K562 (cell line): Measurements from ENCODE around the gene HOXA5. TPM values are rescaled to one million over a fixed set of nuclear protein-coding genes. Genes with fewer than 3 reads are reported as not detected.

Experiments
- ATAC-seq: fragments of 200-7000 bp; cut with Tn5 transposase; 3 replicates; pipeline ENCODE4 v1.9.1; 2020; ENCODE audit warnings: moderate library complexity
- BruUV-seq: library from RNA; stranded (reverse); fragments of 400-500 nt; replicated peaks from 2 replicates; lab custom pipeline; 2021; lab: Mats Ljungman, UMichigan
- CTCF ChIA-PET: fragments of 300-600 bp; formaldehyde crosslinking; extraction: SDS; loops from one replicate; lab custom pipeline; 2021; ENCODE audit warnings: low intra/inter-chr PET ratio; lab: Yijun Ruan, JAX
- POLR2A ChIA-PET: fragments of 300-600, 350-650 bp; sonication (Branson Sonifier 250); formaldehyde crosslinking; extraction: SDS; loops from one replicate; lab custom pipeline; 2021; ENCODE audit warnings: antibody characterized with exemption, inconsistent platforms; lab: Yijun Ruan, JAX
- DNase-seq, 4 experiments: peaks; one replicate each; pipeline versions ENCODE4 v3.0.0 to v3.0.0-alpha.2; 2011 to 2018; ENCODE audit warnings: low spot score in 3 of 4, mixed read lengths in 3 of 4; ENCODE audit errors: extremely low read depth in 1 of 4
- FAIRE-seq: peaks from 2 replicates; lab custom pipeline; 2011; peaks lifted over from hg19 to GRCh38; lab: Jason Lieb, UNC
- H2AFZ ChIP-seq: 2 replicates; pipeline ENCODE4 v1.6.0; 2011; ENCODE audit warnings: low read depth, low read length, control low read depth, inconsistent platforms
- H3K27ac ChIP-seq: fragments of 200-600 bp; 3 replicates; pipeline ENCODE4 v1.8.0; 2011; ENCODE audit warnings: low read depth, mild to moderate bottlenecking, control low read depth, inconsistent platforms, low read length, moderate library complexity, mixed read lengths; ENCODE audit errors: extremely low read depth
- H3K27me3 ChIP-seq, 2 experiments: fragments of 300-600 bp in 1 of 2; 2 replicates in 1 of 2; 3 replicates in 1 of 2; pipeline versions ENCODE4 v1.6.0 to v1.8.0; 2011; ENCODE audit warnings: inconsistent platforms in 2 of 2, low read length in 2 of 2, mild to moderate bottlenecking in 1 of 2, mixed read lengths in 1 of 2, moderate library complexity in 1 of 2; ENCODE audit not compliant: control insufficient read depth in 2 of 2, insufficient read depth in 2 of 2
- H3K36me3 ChIP-seq: fragments of 300-600 bp; 3 replicates; pipeline ENCODE4 v1.8.0; 2011; ENCODE audit warnings: mild to moderate bottlenecking, low read length, inconsistent platforms; ENCODE audit not compliant: control insufficient read depth, insufficient read depth
- H3K4me1 ChIP-seq, 2 experiments: fragments of 200-600 bp in 1 of 2; replicated peaks in 1 of 2; 2 replicates in 1 of 2; 3 replicates in 1 of 2; pipeline versions ENCODE4 v1.5.1 to v1.8.0; 2011; ENCODE audit warnings: inconsistent platforms in 2 of 2, low read length in 2 of 2, mild to moderate bottlenecking in 1 of 2, mixed read lengths in 1 of 2, moderate library complexity in 1 of 2; ENCODE audit not compliant: control insufficient read depth in 2 of 2, insufficient read depth in 2 of 2
- H3K4me2 ChIP-seq: 2 replicates; pipeline ENCODE4 v1.6.1; 2011; ENCODE audit warnings: low read length, control low read depth, inconsistent platforms, mixed read lengths; ENCODE audit not compliant: insufficient read depth
- H3K4me3 ChIP-seq: fragments of 200-600 bp; sonication (generic), shearing (Covaris generic); 2 replicates; pipeline ENCODE4 v1.5.1; 2016; ENCODE audit warnings: control low read depth, inconsistent platforms
- H3K79me2 ChIP-seq: fragments of 200-600 bp; 3 replicates; pipeline ENCODE4 v1.8.0; 2011; ENCODE audit warnings: low read length, inconsistent platforms; ENCODE audit not compliant: control insufficient read depth, insufficient read depth
- H3K9ac ChIP-seq, 2 experiments: 2 replicates each; pipeline versions ENCODE4 v1.6.0 to v1.6.1; 2011; ENCODE audit warnings: low read depth in 2 of 2, low read length in 2 of 2, control low read depth in 1 of 2, inconsistent platforms in 1 of 2, mild to moderate bottlenecking in 1 of 2, mixed read lengths in 1 of 2; ENCODE audit not compliant: insufficient read depth in 1 of 2
- H3K9me1 ChIP-seq: one replicate; pipeline ENCODE4 v1.6.0; 2011; ENCODE audit warnings: inconsistent platforms, mild to moderate bottlenecking, low read length, moderate library complexity; ENCODE audit not compliant: control insufficient read depth, insufficient read depth
- H3K9me3 ChIP-seq: replicated peaks from 2 replicates; pipeline ENCODE4 v1.5.1; 2011; ENCODE audit warnings: low read depth, low read length, inconsistent platforms; ENCODE audit not compliant: control insufficient read depth, insufficient read depth
- H4K20me1 ChIP-seq: replicated peaks from 2 replicates; pipeline ENCODE4 v1.6.1; 2011; ENCODE audit warnings: low read length, inconsistent platforms, mixed read lengths; ENCODE audit not compliant: control insufficient read depth, insufficient read depth
- CBFA2T3 ChIP-seq: fragments of 450-650 bp; IDR thresholded peaks from 2 replicates; pipeline ENCODE4 v1.6.1; 2017
- CREB1 ChIP-seq, 2 experiments: sonication (generic) in 1 of 2; formaldehyde crosslinking in 1 of 2; IDR thresholded peaks; 2 replicates each; pipeline versions ENCODE4 v1.6.1 to v1.8.0; 2012 to 2022; ENCODE audit warnings: inconsistent platforms in 1 of 2, mild to moderate bottlenecking in 1 of 2, missing genetic modification reagents in 1 of 2, moderate library complexity in 1 of 2
- CREB3L1 ChIP-seq: fragments of 450-650 bp; IDR thresholded peaks from 2 replicates; pipeline ENCODE4 v1.6.1; 2014; ENCODE audit warnings: low read depth, mild to moderate bottlenecking, moderate library complexity, borderline replicate concordance
- EHMT2 ChIP-seq: fragments of 450-650 bp; IDR thresholded peaks from 2 replicates; pipeline ENCODE4 v1.6.1; 2018; ENCODE audit warnings: antibody characterized with exemption
- EP300 ChIP-seq: IDR thresholded peaks from 2 replicates; pipeline ENCODE4 v1.6.1; 2012; ENCODE audit warnings: low read length, improper control_type of control experiment
- FOXK2 ChIP-seq, 2 experiments: fragments of 450-650 bp; IDR thresholded peaks in 1 of 2; conservative IDR thresholded peaks in 1 of 2; 2 replicates each; pipeline ENCODE4 v1.6.1; 2016; ENCODE audit warnings: low read depth in 2 of 2, mild to moderate bottlenecking in 1 of 2
- HDGF ChIP-seq: fragments of 450-650 bp; IDR thresholded peaks from 2 replicates; pipeline ENCODE4 v1.6.1; 2016
- HOXB6 ChIP-seq: fragments of 250-450 bp; sonication (Bioruptor Pico); IDR thresholded peaks from 2 replicates; pipeline ENCODE4 v1.5.1; 2022; ENCODE audit warnings: mild to moderate bottlenecking, borderline replicate concordance
- MEF2D ChIP-seq: conservative IDR thresholded peaks from 2 replicates; pipeline ENCODE4 v1.6.1; 2016; ENCODE audit warnings: low read depth, missing genetic modification characterization, missing compliant biosample characterization
- SIX5 ChIP-seq, 2 experiments: IDR thresholded peaks; 2 replicates each; pipeline ENCODE4 v1.6.1; 2011; ENCODE audit warnings: low read length in 2 of 2, borderline replicate concordance in 1 of 2, low read depth in 1 of 2, mild to moderate bottlenecking in 1 of 2, moderate library complexity in 1 of 2; ENCODE audit not compliant: insufficient read depth in 1 of 2
- SP2 ChIP-seq: IDR thresholded peaks from 2 replicates; pipeline ENCODE4 v1.6.1; 2011; ENCODE audit warnings: mild to moderate bottlenecking, low read depth, low read length, moderate library complexity; ENCODE audit not compliant: poor library complexity, severe bottlenecking; ENCODE audit errors: extremely low read depth
- ZNF12 ChIP-seq: sonication (generic); formaldehyde crosslinking; IDR thresholded peaks from 2 replicates; pipeline ENCODE4 v1.4.0; 2020; ENCODE audit warnings: mild to moderate bottlenecking, missing genetic modification reagents
- ZNF436 ChIP-seq: fragments of 250-450, 450-650 bp; sonication (Bioruptor Pico); formaldehyde crosslinking; IDR thresholded peaks from 2 replicates; pipeline ENCODE4 v1.7.0; 2020; ENCODE audit warnings: mild to moderate bottlenecking
- WGBS: fragments of 100-300 bp; shearing (Covaris generic); methylation state at CpG from one replicate; pipeline ENCODE4 v1.1.6; 2016; ENCODE audit warnings: low coverage, mixed read lengths; ENCODE audit not compliant: insufficient coverage; ENCODE audit errors: missing lambda C conversion rate; 5-methylcytosine and 5-hydroxymethylcytosine counted together
- in situ Hi-C: fragments of 300-500 bp; cut with MboI; formaldehyde crosslinking; loops from 4 replicates; pipeline ENCODE4 v1.15.0; 2018; ENCODE audit warnings: inconsistent platforms, mixed read lengths
- intact Hi-C: fragments of 100-400 bp; cut with micrococcal nuclease; formaldehyde crosslinking; loops from 2 replicates; pipeline ENCODE4 v1.14.2; 2022
- polyA plus RNA-seq, 8 experiments: library from polyadenylated mRNA; depleted of rRNA in 4 of 8; stranded (reverse) in 5 of 8; unstranded in 3 of 8; fragments of >200 nt; fragmentation: Nextera tagmentation in 2 of 8; fragmentation: Illumina TruSeq in 1 of 8; extraction: Ambion mirVana in 2 of 8; extraction: Trizol in 1 of 8; gene quantifications; 2 replicates each; pipeline versions ENCODE4 v1.2.1 to v1.2.3, GENCODE V29; 2011 to 2014; ENCODE audit warnings: inconsistent platforms in 1 of 8, missing spikeins in 1 of 8
- total RNA-seq, 7 experiments: library from RNA; depleted of rRNA in 6 of 7; stranded (reverse); fragments of >200 nt in 6 of 7; fragmentation: Illumina TruSeq in 2 of 7; extraction: Trizol in 2 of 7; gene quantifications; 2 replicates each; pipeline versions ENCODE4 v1.2.1 to v1.2.3, GENCODE V29; 2011 to 2021; ENCODE audit warnings: low replicate concordance in 1 of 7
- TF ChIP-seq, protein P1 (sequence below): fragments of 250-450 bp; sonication (Bioruptor Pico); IDR thresholded peaks from 2 replicates; pipeline ENCODE4 v1.5.0; 2021

Gene HOXA5
- total and polyA plus RNA-seq, 9 of the 15 experiments (the other 6 are each of a cell fraction or from before 2014, with no cell fraction given), result 0.13 TPM; not detected in 8

- WGBS, result 0% methylated on average over 1 of the region's 1 CpG
- POLR2A ChIA-PET, result interaction anchor here (0.7 kb wide), 1 partner anchor 730 kb away, joined by 3 read pairs; no protein-coding TSS in a partner anchor
- no peak overlapping the region for H3K4me2 ChIP-seq
These were observed 24.0 kb downstream of the HOXA5 start for GRCh38 chr7:27119412-27119911.

GRCh38 chr7:27118580-27118979, 24.9 kb downstream of the HOXA5 start:
- intact Hi-C loops, result no loop called here
- FAIRE-seq, result no peak
- H3K79me2 ChIP-seq, result no peaks in the 10 kb centered on the region
- H2AFZ ChIP-seq, result no peak overlapping the region
- H3K4me1 ChIP-seq, result peaks cover 0 to 11% of the 10 kb centered on the region in 2 experiments; a peak in 2 of 5 replicates
- H3K9me1 ChIP-seq, result no peaks in the 10 kb centered on the region
- no peaks in the 10 kb centered on the region; the same call in 1 of the 2 replicates for H4K20me1 ChIP-seq
- H3K9me3 ChIP-seq, result no peaks in the 10 kb centered on the region
- no peak overlapping the region for H3K4me3 ChIP-seq
- no peak overlapping the region for H3K27ac ChIP-seq
- H3K9ac ChIP-seq, result no peak overlapping the region
- no TSS peak for BruUV-seq
- no peak for DNase-seq
- CTCF ChIA-PET, result no interaction called here
- H3K36me3 ChIP-seq, result no peaks in the 10 kb centered on the region
- peaks cover 46 to 71% of the 10 kb centered on the region in 2 experiments for H3K27me3 ChIP-seq
- H3K4me2 ChIP-seq, result no peak overlapping the region
- WGBS, result 10% methylated on average over 3 of the region's 3 CpGs
- no peak for ATAC-seq
- in situ Hi-C loops, result no loop called here
- POLR2A ChIA-PET, result no interaction called here
- no peak for TF ChIP-seq FOXK2 (conservative IDR thresholded peaks at IDR 0.05 in 1 of 2, IDR thresholded peaks at IDR 0.05 in 1 of 2; ENCODE audit: low read depth in 2 of 2)
- no peak for TF ChIP-seq CBFA2T3
- no peak for TF ChIP-seq ZNF436 (CRISPR knock-in tag)
- TF ChIP-seq CREB1 (IDR thresholded peaks at IDR 0.05), result no peak
- TF ChIP-seq CREB1 (CRISPR knock-in tag; IDR thresholded peaks at IDR 0.05), result no peak
- TF ChIP-seq EP300, result no peak
- no peak for TF ChIP-seq HOXB6
- no peak for TF ChIP-seq CREB3L1
- no peak for TF ChIP-seq HDGF
- TF ChIP-seq ZNF12 (CRISPR knock-in tag), result no peak
- no peak for TF ChIP-seq MEF2D
- no peak for TF ChIP-seq SIX5 (IDR thresholded peaks at IDR 0.05; ENCODE audit: borderline replicate concordance in 1 of 2, insufficient read depth in 1 of 2, low read depth in 1 of 2, low read length in 2 of 2)

More at GRCh38 chr7:27119412-27119911, 24.0 kb downstream of the HOXA5 start:
- Histone ChIP-seq H3K9me1 (no peaks in the 10 kb centered on the region), H3K4me3 (no peak overlapping the region), H3K9ac (no peak overlapping the region), H3K36me3 (no peaks in the 10 kb centered on the region), H3K27ac (no peak overlapping the region), H3K27me3 (peaks cover 44 to 75% of the 10 kb centered on the region in 2 experiments), H4K20me1 (no peaks in the 10 kb centered on the region; the same call in 1 of the 2 replicates), H3K79me2 (no peaks in the 10 kb centered on the region)
- FAIRE-seq (no peak), DNase-seq (no peak), ATAC-seq (no peak)
- intact Hi-C loops, result no loop called here
- CTCF ChIA-PET, result no interaction called here
- BruUV-seq, result no TSS peak
- in situ Hi-C loops, result no loop called here
- TF ChIP-seq EHMT2 (no peak), SP2 (no peak)
- TF ChIP-seq, protein P1, sequence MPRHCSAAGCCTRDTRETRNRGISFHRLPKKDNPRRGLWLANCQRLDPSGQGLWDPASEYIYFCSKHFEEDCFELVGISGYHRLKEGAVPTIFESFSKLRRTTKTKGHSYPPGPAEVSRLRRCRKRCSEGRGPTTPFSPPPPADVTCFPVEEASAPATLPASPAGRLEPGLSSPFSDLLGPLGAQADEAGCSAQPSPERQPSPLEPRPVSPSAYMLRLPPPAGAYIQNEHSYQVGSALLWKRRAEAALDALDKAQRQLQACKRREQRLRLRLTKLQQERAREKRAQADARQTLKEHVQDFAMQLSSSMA (CRISPR knock-in tag), result no peak
- TF ChIP-seq, all 486 proteins: peak for 0
- Histone ChIP-seq H3K9me3 (no peaks in the 10 kb centered on the region), H2AFZ (no peak overlapping the region), H3K4me1 (peaks cover 0 to 5% of the 10 kb centered on the region in 2 experiments; a peak in 1 of 5 replicates)
